ENCODE measurements around the gene SPR.

SPR gene

DNA sequence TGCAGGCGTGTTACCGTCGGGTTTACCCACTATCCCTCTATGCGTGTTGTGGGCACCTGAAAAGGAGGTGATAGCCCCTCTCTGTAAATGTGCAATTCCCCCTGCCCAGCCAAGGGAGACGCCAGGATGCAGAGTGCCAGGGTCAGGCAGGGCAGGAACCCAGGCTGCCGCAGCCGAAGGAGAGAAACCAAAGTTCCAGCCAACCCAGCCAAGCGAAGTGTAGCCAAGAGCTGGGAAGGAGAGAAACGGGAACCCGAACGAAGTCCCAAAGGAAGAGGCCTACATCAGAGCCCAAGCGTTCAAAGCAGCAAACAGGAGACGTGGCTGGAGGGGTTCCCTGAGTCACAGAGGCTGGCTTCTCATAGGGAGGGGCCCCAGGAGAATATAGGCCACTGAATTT lies 24.2 kb upstream of the SPR start:
- CTCF ChIA-PET: interaction anchor here (0.6 to 4.4 kb wide), 34 partner anchors 7 to 1563 kb away, joined by 3 to 47 read pairs (median 4); partner anchors contain the start of gene SPR
- POLR2A ChIA-PET: no interaction called here
- no peak for DNase-seq (ENCODE audit: extremely low spot score)
- TF ChIP-seq, protein P1, sequence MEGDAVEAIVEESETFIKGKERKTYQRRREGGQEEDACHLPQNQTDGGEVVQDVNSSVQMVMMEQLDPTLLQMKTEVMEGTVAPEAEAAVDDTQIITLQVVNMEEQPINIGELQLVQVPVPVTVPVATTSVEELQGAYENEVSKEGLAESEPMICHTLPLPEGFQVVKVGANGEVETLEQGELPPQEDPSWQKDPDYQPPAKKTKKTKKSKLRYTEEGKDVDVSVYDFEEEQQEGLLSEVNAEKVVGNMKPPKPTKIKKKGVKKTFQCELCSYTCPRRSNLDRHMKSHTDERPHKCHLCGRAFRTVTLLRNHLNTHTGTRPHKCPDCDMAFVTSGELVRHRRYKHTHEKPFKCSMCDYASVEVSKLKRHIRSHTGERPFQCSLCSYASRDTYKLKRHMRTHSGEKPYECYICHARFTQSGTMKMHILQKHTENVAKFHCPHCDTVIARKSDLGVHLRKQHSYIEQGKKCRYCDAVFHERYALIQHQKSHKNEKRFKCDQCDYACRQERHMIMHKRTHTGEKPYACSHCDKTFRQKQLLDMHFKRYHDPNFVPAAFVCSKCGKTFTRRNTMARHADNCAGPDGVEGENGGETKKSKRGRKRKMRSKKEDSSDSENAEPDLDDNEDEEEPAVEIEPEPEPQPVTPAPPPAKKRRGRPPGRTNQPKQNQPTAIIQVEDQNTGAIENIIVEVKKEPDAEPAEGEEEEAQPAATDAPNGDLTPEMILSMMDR (IDR thresholded peaks at IDR 0.05; ENCODE audit: control extremely low read depth, extremely low read depth, low read depth, missing control alignments): no peak

DNA sequence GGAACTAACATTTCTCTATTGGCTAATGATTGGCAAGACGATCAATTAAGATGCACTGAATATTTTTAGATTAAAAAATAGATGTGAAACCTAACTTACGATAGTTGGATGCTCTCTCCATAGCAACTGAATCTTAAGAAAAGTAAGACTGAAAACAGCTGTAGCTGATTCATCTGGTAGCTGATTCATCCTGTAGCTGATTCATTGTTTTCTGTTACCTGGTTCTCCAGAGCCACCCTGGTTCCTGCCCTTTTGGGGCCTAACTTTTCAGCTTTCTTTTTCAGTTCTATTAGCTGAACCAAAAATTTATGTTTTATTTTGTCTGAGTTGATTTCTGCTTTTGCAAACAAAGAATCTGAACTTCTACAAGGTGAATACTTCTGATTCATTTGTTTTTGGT lies 22.7 kb upstream of the SPR start:
- ChIA-PET POLR2A (no interaction called here), CTCF (interaction anchor here (0.8 to 4.4 kb wide), 12 partner anchors 12 to 1564 kb away, joined by 3 to 47 read pairs (median 5); no protein-coding TSS in a partner anchor)
- peak; percentile 50 for DNase-seq (ENCODE audit: extremely low spot score)
- TF ChIP-seq, protein P1 (IDR thresholded peaks at IDR 0.05; ENCODE audit: control extremely low read depth, extremely low read depth, low read depth, missing control alignments): no peak

DNA sequence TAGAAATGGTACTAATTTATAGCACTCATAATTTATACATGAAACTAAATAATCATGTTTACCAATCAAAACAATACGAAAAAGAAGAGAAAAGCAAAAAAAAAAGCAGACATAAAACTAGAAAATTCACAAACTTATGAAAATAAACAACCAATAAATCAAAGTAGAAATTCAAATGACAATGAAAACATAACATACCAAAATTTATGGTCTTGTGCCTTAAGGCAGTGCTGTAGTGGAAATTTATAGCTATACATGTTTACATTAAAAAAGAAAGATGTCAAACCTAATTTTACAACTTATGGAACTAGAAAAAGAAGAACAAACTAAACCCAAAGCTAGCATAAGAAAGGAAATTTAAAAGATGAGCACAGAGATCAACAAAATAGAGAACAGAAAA lies 16.1 kb upstream of the SPR start:
- TF ChIP-seq, protein P1 (IDR thresholded peaks at IDR 0.05; ENCODE audit: control extremely low read depth, extremely low read depth, low read depth, missing control alignments): no peak
- ChIA-PET POLR2A (no interaction called here), CTCF (interaction anchor here (0.8 to 3.0 kb wide), 3 partner anchors 8 to 22 kb away, joined by 3 to 11 read pairs (median 3); no protein-coding TSS in a partner anchor)
- no peak for DNase-seq (ENCODE audit: extremely low spot score)

- TF ChIP-seq, protein P1 (IDR thresholded peaks at IDR 0.05; ENCODE audit: control extremely low read depth, extremely low read depth, low read depth, missing control alignments): no peak
- POLR2A ChIA-PET: no interaction called here
- DNase-seq (ENCODE audit: extremely low spot score): no peak
- CTCF ChIA-PET: interaction anchor here (1.2 to 3.0 kb wide), 2 partner anchors 10 to 21 kb away, joined by 3 to 11 read pairs; no protein-coding TSS in a partner anchor
These were observed 15.3 kb upstream of the SPR start for GRCh38 chr2:72871880-72872279.

- no peak for DNase-seq (ENCODE audit: extremely low spot score)
- CTCF ChIA-PET: interaction anchor here (0.7 to 3.0 kb wide), 7 partner anchors 9 to 329 kb away, joined by 3 to 22 read pairs (median 4); no protein-coding TSS in a partner anchor
- TF ChIP-seq, protein P1 (IDR thresholded peaks at IDR 0.05; ENCODE audit: control extremely low read depth, extremely low read depth, low read depth, missing control alignments): no peak
- POLR2A ChIA-PET: no interaction called here
These were observed 3.7 kb upstream of the SPR start for GRCh38 chr2:72883356-72883962.

GRCh38 chr2:72886505-72887031 lies 640 bp upstream of the SPR start:
- CTCF ChIA-PET: interaction anchor here (0.8 to 3.0 kb wide), 16 partner anchors 10 to 326 kb away, joined by 3 to 18 read pairs (median 5); no protein-coding TSS in a partner anchor
- TF ChIP-seq, protein P1 (IDR thresholded peaks at IDR 0.05; ENCODE audit: control extremely low read depth, extremely low read depth, low read depth, missing control alignments): no peak
- no peak for DNase-seq (ENCODE audit: extremely low spot score)
- POLR2A ChIA-PET: no interaction called here

Measured in GM10248 (cell line).